ENCODE measurements around the gene SPSB3. TPM values are rescaled to one million over a fixed set of nuclear protein-coding genes. Genes with fewer than 3 reads are reported as not detected.

Gene SPSB3
- total and polyA plus RNA-seq, 4 donors, result 25.8 to 55.6 (median 52.4) TPM

GRCh38 chr16:1776672-1776955 lies 5.8 kb downstream of the SPSB3 start:
- no peaks in the 10 kb centered on the region for H3K27me3 ChIP-seq (ENCODE audit: control insufficient read depth, insufficient read depth, low read length)
- 89% methylated on average over 8 of the region's 13 CpGs for WGBS (ENCODE audit: insufficient coverage)
- peaks cover 51% of the 10 kb centered on the region for H3K4me1 ChIP-seq (ENCODE audit: control insufficient read depth, insufficient read depth, low read length)
- H3K9me3 ChIP-seq (ENCODE audit: control insufficient read depth, insufficient read depth, low read length), result no peaks in the 10 kb centered on the region
- peaks cover 85% of the 10 kb centered on the region for H3K36me3 ChIP-seq (ENCODE audit: control insufficient read depth, insufficient read depth, low read length)
- no peak for DNase-seq (ENCODE audit: low read depth in 4 of 6, low spot score in 6 of 6)
- no peak overlapping the region for H3K4me3 ChIP-seq (ENCODE audit: low read depth, low read length)
- no peak overlapping the region for H3K27ac ChIP-seq (ENCODE audit: low read depth, low read length)

- no peak for DNase-seq (ENCODE audit: low read depth in 4 of 6, low spot score in 6 of 6)
- Histone ChIP-seq H3K9me3 (ENCODE audit: control insufficient read depth, insufficient read depth, low read length) (no peaks in the 10 kb centered on the region), H3K4me3 (ENCODE audit: low read depth, low read length) (no peak overlapping the region), H3K27ac (ENCODE audit: low read depth, low read length) (no peak overlapping the region), H3K36me3 (ENCODE audit: control insufficient read depth, insufficient read depth, low read length) (peaks cover 81% of the 10 kb centered on the region), H3K27me3 (ENCODE audit: control insufficient read depth, insufficient read depth, low read length) (no peaks in the 10 kb centered on the region), H3K4me1 (ENCODE audit: control insufficient read depth, insufficient read depth, low read length) (peaks cover 45% of the 10 kb centered on the region)
- 83% methylated on average over 23 of the region's 28 CpGs for WGBS (ENCODE audit: insufficient coverage)
Observed at GRCh38 chr16:1775846-1776671, 6.3 kb downstream of the SPSB3 start.

GRCh38 chr16:1775006-1775845 lies 7.1 kb downstream of the SPSB3 start:
- Histone ChIP-seq H3K27me3 (ENCODE audit: control insufficient read depth, insufficient read depth, low read length) (no peaks in the 10 kb centered on the region), H3K27ac (ENCODE audit: low read depth, low read length) (no peak overlapping the region), H3K36me3 (ENCODE audit: control insufficient read depth, insufficient read depth, low read length) (peaks cover 80% of the 10 kb centered on the region), H3K4me3 (ENCODE audit: low read depth, low read length) (no peak overlapping the region), H3K4me1 (ENCODE audit: control insufficient read depth, insufficient read depth, low read length) (peaks cover 47% of the 10 kb centered on the region), H3K9me3 (ENCODE audit: control insufficient read depth, insufficient read depth, low read length) (no peaks in the 10 kb centered on the region)
- no peak for DNase-seq (ENCODE audit: low read depth in 4 of 6, low spot score in 6 of 6)
- WGBS (ENCODE audit: insufficient coverage), result 94% methylated on average over 30 of the region's 30 CpGs

GRCh38 chr16:1774448-1774780 lies 8.0 kb downstream of the SPSB3 start:
- Histone ChIP-seq H3K4me1 (ENCODE audit: control insufficient read depth, insufficient read depth, low read length) (peaks cover 49% of the 10 kb centered on the region), H3K27ac (ENCODE audit: low read depth, low read length) (no peak overlapping the region), H3K9me3 (ENCODE audit: control insufficient read depth, insufficient read depth, low read length) (no peaks in the 10 kb centered on the region), H3K36me3 (ENCODE audit: control insufficient read depth, insufficient read depth, low read length) (peaks cover 80% of the 10 kb centered on the region), H3K27me3 (ENCODE audit: control insufficient read depth, insufficient read depth, low read length) (no peaks in the 10 kb centered on the region), H3K4me3 (ENCODE audit: low read depth, low read length) (peak overlapping the region; percentile 68)
- DNase-seq (ENCODE audit: low read depth in 4 of 6, low spot score in 6 of 6), result no peak
- WGBS (ENCODE audit: insufficient coverage), result 87% methylated on average over 7 of the region's 7 CpGs

GRCh38 chr16:1773703-1774447 lies 8.5 kb downstream of the SPSB3 start:
- Histone ChIP-seq H3K4me1 (ENCODE audit: control insufficient read depth, insufficient read depth, low read length) (peaks cover 49% of the 10 kb centered on the region), H3K4me3 (ENCODE audit: low read depth, low read length) (peak overlapping the region; percentile 68), H3K36me3 (ENCODE audit: control insufficient read depth, insufficient read depth, low read length) (peaks cover 80% of the 10 kb centered on the region), H3K27me3 (ENCODE audit: control insufficient read depth, insufficient read depth, low read length) (no peaks in the 10 kb centered on the region), H3K27ac (ENCODE audit: low read depth, low read length) (no peak overlapping the region), H3K9me3 (ENCODE audit: control insufficient read depth, insufficient read depth, low read length) (no peaks in the 10 kb centered on the region)
- 20% methylated on average over 45 of the region's 45 CpGs for WGBS (ENCODE audit: insufficient coverage)
- DNase-seq (ENCODE audit: low read depth in 4 of 6, low spot score in 6 of 6), result peak in 1 of 6 donors; percentile 40

- peaks cover 80% of the 10 kb centered on the region for H3K36me3 ChIP-seq (ENCODE audit: control insufficient read depth, insufficient read depth, low read length)
- peak within 1 kb of the TSS; percentile 68 for H3K4me3 ChIP-seq (ENCODE audit: low read depth, low read length)
- DNase-seq (ENCODE audit: low read depth in 4 of 6, low spot score in 6 of 6), result peak in 5 of 6 donors; percentile 70 to 95 (median 76)
- H3K9me3 ChIP-seq (ENCODE audit: control insufficient read depth, insufficient read depth, low read length), result no peaks in the 10 kb centered on the region
- WGBS (ENCODE audit: insufficient coverage), result under 1% methylated on average over 108 of the region's 108 CpGs
- no peaks in the 10 kb centered on the region for H3K27me3 ChIP-seq (ENCODE audit: control insufficient read depth, insufficient read depth, low read length)
- peaks cover 48% of the 10 kb centered on the region for H3K4me1 ChIP-seq (ENCODE audit: control insufficient read depth, insufficient read depth, low read length)
- H3K27ac ChIP-seq (ENCODE audit: low read depth, low read length), result no peak within 1 kb of the TSS
Observed at GRCh38 chr16:1772908-1773702, 9.3 kb downstream of the SPSB3 start, which contains the start of gene MRPS34. TSS of gene MRPS34 (minus strand) at chr16:1773134. CDS start at chr16:1773119, 15 bp downstream.

- no peaks in the 10 kb centered on the region for H3K27me3 ChIP-seq (ENCODE audit: control insufficient read depth, insufficient read depth, low read length)
- peaks cover 80% of the 10 kb centered on the region for H3K36me3 ChIP-seq (ENCODE audit: control insufficient read depth, insufficient read depth, low read length)
- peak within 1 kb of the TSS; percentile 68 for H3K4me3 ChIP-seq (ENCODE audit: low read depth, low read length)
- H3K4me1 ChIP-seq (ENCODE audit: control insufficient read depth, insufficient read depth, low read length), result peaks cover 48% of the 10 kb centered on the region
- no peak for DNase-seq (ENCODE audit: low read depth in 4 of 6, low spot score in 6 of 6)
- no peak within 1 kb of the TSS for H3K27ac ChIP-seq (ENCODE audit: low read depth, low read length)
- H3K9me3 ChIP-seq (ENCODE audit: control insufficient read depth, insufficient read depth, low read length), result no peaks in the 10 kb centered on the region
- under 1% methylated on average over 53 of the region's 53 CpGs for WGBS (ENCODE audit: insufficient coverage)
Observed at GRCh38 chr16:1772362-1772907, 9.9 kb downstream of the SPSB3 start, which contains the start of gene EME2. TSS of gene EME2 (plus strand) at chr16:1772810. CDS start at chr16:1773228, 418 bp downstream.

- WGBS (ENCODE audit: insufficient coverage), result 5% methylated on average over 16 of the region's 22 CpGs
- Histone ChIP-seq H3K4me1 (ENCODE audit: control insufficient read depth, insufficient read depth, low read length) (peaks cover 48% of the 10 kb centered on the region), H3K27ac (ENCODE audit: low read depth, low read length) (no peak overlapping the region), H3K9me3 (ENCODE audit: control insufficient read depth, insufficient read depth, low read length) (no peaks in the 10 kb centered on the region), H3K36me3 (ENCODE audit: control insufficient read depth, insufficient read depth, low read length) (peaks cover 80% of the 10 kb centered on the region), H3K27me3 (ENCODE audit: control insufficient read depth, insufficient read depth, low read length) (no peaks in the 10 kb centered on the region), H3K4me3 (ENCODE audit: low read depth, low read length) (peak overlapping the region; percentile 68)
- no peak for DNase-seq (ENCODE audit: low read depth in 4 of 6, low spot score in 6 of 6)
Observed at GRCh38 chr16:1771864-1772361, 10.5 kb downstream of the SPSB3 start.
